Measurements from ENCODE around the gene TECTA. TPM values are rescaled to one million over a fixed set of nuclear protein-coding genes. Genes with fewer than 3 reads are reported as not detected.

The TECTA gene
- total RNA-seq, 1 donor from 2014 or later, result 0.49 TPM

DNA sequence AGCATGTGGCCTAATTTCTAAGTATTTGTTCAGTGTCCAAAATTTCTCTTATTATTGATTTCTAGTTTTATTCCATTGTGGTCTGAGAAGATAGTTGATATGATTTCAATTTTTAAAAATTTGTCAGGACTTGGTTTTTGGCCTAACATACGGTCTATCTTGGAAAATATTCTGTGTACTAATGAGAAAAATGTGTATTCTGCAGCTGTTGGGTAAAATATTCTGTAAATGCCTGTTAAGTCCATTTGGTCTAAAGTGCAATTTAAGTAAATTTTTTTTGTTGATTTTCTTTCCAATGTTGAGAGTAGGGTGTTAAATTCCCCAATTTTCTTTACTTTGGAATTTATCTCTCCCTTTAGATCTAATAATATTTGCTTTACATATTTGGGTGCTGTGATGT lies 78.3 kb downstream of the TECTA start:
- DNase-seq, result no peak

- no peak for DNase-seq
Measured at GRCh38 chr11:121180183-121180582, 79.1 kb downstream of the TECTA start.

DNA sequence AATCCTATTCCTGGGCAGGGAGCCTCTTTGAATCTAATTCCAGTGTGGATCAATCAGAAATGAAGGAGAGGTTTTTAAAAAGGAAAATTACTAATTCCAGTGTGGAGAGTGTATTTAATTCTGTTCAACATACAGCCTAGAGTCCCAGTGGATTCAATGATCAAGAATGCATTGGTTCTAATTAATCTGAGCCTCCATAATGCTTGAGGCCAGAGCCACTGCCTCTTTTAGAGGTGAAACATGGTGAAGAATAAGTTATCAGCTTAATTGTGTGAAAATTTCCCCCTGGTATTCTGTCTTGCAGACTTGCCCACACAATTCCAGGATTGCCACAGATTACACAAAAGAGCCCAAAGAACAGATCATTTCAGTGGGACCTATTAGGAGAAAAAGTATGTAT lies 87.7 kb downstream of the TECTA start:
- DNase-seq, result no peak

DNA sequence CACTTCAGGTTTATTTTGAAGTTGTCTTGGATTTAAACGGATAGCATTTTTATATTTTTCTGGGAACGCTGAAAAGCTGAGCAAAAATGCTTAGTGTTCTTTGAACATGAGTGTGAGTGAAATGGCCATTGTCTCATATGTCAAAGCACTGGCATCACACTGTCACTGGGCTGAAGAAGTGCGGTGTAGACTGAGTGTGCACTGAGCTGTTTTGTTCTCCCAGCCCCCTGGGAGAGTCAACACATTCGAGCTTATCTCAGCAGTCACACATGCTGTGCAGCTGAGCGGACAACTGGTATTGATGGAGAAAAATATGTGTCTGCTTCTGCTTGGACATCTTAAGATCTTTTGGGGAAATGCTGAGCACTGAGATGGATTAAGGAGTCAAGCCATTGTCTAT lies 90.8 kb downstream of the TECTA start:
- no peak for DNase-seq

DNA sequence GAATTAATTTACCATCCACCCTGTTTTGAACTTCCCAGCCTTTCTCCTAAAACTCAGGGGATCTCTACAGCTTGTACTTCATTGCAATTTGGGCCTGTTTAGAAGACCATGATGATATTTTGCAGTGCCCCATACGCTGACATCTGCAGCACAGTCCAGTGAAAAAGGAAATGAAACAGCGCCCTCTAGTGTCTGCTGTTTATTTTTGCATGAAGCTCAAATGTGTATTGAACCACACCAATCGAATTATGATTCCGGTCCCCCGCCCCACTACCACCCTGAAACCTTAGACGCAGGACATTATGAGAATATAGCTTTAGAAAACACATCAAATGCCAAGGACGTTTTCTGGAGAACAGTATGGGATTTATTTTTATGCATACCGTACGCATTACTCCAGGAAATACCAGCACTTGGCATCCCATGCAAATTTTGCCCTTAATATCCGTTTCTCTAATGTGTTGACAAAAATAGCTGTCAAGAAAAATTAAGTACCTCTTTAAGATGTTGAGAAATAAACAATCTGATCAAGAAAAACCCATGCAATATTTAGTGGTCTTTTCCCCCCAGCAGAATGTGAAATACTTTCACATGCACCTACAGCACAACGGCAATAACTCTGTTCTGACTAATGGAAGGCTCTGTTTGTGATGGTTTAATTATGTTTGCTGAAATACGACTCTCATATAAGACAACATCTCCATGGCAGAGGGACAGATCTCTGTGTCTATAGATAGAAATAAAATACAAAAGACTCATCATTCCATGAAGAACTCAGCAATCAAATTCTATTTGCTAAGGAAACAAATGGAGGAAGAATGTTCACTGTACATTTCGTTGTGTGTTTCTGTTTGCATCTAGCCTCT lies 93.9 kb downstream of the TECTA start:
- peak; percentile 48 for DNase-seq

GRCh38 chr11:121198491-121198890 lies 97.4 kb downstream of the TECTA start:
- DNase-seq, result no peak

GRCh38 chr11:121199516-121199915 lies 98.5 kb downstream of the TECTA start:
- no peak for DNase-seq

DNA sequence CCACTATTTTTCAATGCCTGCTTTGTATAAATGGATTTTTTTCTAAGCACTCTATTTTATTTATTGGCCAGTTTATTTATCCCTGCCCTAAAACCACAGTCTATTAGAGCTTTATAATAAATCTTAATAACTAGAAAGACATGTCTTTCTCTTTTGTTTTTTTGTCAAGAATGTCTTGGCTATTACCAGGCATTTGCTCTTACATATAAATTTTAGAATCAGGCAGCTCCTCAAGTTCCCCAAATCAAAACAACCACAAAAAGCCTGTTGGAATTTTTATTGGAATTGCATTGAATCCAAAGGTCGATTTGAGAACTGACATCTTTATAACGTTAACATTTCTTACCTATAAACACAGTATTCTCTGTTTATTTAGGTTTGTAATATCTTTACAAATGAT lies 105.8 kb downstream of the TECTA start:
- no peak for DNase-seq

DNA sequence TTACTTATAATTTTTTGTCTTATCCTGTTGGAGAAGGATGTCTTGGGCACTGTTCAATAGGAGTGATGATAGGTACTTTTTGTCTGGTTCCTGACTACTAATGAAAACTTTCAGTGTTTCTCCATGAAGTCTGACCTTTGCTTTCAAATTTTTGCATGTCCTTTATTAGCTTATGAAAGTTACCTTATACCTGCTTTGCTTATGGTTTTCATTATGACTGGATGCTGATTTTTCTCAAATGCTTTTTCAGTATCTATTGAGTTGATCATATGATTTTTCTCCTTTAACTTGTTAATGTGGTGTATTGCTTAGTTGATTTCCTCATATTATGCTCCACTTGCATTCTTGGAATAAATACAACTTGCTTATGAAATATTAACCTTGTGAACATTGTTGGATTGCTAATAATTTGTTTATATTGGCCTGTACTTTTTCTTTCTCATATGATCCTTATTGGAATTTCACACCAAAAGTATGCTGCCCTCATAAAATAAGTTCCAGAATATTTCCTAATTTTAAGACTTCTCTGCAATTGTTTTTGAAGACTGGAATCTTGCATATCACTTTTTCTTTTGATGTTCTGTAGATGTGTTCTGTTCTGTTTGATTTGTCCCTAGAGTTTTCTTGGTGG lies 106.6 kb downstream of the TECTA start:
- DNase-seq, result no peak

DNA sequence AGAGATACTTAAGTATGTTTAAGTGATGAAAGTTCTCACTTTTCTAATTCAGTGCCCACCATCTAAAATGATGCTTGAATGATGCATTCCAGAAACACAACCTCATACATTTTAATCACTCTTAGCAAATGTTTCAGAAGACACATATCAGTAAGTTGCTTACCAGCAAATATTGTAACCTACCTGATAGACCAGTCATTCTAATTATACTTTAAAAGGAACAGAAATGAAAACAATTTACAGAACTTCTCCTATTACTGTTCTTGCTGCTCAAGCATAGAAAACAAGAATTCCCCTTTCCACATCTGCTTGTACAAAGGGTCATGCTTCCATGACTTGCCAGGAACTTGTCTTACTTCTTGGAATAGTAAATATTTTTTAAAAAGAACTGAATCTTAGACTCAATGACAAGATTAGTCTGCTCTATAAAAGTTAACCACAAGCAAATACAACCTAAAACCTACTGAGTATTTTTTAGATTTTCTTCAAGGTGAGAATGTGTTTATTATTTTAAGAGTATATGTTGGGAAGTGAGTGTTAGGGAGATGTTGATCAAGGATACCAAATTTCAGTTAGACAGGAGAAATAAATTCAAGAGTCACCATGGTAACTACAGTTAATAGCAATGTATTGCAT lies 109.5 kb downstream of the TECTA start:
- no peak for DNase-seq

GRCh38 chr11:121211626-121212025 lies 110.6 kb downstream of the TECTA start:
- DNase-seq, result no peak

DNA sequence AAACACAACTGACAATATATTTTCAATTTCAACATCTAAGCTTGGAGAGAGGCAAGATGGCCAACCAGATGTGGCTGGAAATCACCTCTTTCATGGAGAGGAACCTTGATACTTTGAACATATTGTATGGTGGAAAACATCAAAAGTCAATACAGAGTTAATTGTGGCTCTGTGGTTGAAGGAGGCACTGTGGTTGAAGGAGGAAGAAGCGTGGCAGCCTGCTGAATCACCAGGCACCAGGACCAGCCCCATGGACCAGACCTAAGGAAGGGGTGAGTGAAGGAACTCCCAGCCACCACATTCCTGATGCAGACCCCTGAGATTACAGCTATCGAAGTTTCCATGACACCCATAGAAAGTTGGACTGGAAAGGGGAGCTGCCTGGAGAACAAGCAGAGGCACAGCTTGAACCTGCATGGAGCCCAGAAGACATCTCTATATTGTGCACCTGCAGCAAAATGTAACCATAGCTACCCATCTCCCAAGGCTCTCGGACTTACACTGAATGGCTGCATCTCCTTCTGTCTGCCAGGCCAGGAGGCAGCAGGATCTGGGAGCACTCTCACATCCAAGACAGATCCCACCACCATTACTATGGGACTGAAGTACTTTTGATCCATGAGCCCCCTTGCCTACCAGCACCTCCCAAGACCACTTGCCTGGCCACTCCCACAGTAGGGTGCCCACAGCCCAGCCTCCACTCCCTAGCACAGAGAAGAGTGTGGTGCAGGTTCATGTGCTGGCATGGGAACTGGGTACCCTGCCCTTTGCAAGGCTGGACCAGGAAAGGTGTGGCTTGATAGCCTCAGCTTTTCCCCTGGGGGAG lies 111.7 kb downstream of the TECTA start:
- no peak for DNase-seq

GRCh38 chr11:121213362-121213893 lies 112.4 kb downstream of the TECTA start:
- DNase-seq, result no peak

DNA sequence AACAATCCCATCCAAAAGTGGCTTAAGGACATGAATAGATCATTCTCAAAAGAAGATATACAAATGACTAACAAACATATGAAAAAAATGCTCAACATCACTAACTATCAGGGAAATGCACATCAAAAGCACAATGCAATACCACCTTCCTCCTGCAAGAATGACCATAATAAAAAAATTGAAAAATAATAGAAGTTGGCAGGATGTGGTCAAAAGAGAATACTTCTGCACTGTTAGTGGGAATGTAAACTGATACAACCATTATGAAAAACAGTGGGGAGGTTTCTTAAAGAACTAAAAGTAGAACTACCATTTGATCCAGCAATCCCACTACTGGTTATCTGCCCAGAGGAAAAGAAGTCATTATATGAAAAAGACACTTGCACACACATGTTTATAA lies 113.8 kb downstream of the TECTA start:
- DNase-seq, result no peak

GRCh38 chr11:121221496-121222200 lies 120.6 kb downstream of the TECTA start:
- no peak for DNase-seq

DNA sequence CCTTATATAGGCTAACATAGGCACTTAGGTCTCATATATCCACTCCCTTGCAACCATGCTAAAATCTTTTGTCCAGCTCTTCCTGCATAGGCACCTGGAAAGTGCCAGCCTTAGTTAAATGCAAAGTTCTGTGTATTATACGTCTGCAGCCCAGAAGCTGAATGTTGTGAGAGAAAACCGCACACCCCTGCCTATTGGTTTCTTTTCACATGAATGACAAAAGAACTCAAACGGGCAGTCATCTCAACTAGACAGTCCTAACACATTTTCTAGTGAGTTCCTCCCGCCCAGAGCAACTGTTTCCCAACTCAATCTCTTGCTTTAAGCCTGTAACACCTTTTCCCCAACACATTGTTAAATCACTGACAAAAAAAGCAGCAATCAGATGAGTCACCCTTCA lies 122.1 kb downstream of the TECTA start:
- no peak for DNase-seq

GRCh38 chr11:121225382-121225781 lies 124.3 kb downstream of the TECTA start:
- DNase-seq, result no peak

DNA sequence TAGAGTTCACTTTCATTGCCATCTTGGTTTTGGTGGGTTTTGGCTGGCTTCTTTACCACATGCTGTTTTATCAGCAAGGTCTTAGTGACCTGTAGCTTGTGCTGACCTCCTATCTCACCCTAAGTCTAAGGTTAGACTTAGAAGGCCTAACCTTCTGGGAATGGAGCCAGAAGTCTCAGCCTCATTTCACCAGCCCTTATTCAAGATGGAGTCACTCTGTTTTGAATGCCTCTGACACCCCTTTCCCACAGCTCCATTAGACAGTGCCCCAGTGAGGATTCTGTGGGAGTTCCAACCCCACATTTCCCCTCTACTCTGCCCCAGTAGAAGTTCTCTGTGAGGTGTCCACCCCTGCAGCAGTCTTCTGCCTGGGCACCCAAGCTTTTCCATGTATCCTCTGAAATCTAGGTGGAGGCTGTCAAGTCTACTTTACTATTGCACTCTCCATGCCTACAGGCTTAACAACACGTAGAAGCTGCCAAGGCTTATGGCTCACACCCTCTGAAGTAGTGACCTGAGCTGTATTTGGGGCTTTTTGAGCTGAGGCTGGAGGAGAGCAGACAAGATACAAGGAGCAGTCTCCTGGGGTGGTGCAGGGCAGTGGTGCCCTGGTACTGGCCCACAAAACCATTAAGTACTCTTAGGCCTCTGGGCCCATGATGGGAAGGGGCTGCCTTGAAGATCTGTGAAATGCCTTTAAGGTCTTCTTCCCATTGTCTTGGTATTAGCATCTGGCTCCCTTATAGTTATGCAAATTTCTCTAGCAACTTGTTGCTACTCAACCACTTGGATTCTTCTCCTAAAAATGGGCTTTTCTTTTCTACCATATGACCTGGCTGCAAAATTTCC lies 125.6 kb downstream of the TECTA start:
- DNase-seq, result no peak

DNA sequence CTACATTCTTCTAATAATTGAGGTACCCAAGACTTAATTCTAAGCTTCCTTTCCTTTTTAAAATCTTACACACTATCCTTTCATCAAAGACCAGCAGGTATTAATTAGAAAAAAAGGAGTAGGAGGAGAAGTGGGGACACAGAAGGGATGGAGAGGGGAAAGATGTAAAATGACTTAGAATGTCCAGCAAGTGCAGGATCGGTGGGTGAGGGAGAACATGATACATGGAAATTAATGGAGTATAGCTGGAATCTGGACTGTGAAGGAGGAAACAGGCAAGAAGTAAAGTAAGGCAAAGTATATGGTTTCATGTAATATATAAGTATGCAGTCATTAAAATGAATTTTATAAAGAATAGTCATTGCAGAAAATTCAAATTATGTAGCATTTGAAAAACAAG lies 127.8 kb downstream of the TECTA start:
- DNase-seq, result no peak

GRCh38 chr11:121229495-121230215 lies 128.6 kb downstream of the TECTA start:
- no peak for DNase-seq

All from skin of body (tissue), 2 donors.